ENCODE results near the gene ADCY3. TPM values are rescaled to one million over a fixed set of nuclear protein-coding genes. Genes with fewer than 3 reads are reported as not detected.

ADCY3 gene
- total RNA-seq, 1 experiment from 2014 or later, result 39.5 TPM

DNA sequence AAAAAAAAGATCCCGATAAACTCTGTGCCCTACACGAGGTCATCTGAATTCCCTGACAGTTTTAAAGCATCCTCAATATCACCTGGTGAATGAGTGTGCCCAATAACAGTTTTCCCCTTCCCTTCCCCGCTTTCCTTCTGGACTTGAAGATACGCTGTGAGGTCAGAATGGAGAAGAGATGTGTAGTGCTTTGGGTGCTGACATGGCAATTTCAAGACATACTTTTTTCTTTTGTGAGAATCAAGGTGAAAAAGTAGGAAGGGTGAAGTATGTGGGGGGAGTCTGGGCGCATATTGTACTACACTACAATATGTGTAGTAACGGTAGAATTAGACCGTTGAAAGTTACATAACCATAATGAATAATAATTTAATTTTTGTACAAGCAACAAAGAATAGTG, 30.1 kb upstream of the ADCY3 start:
- H3K4me1 ChIP-seq (ENCODE audit: insufficient read depth, low read length), result no peaks in the 10 kb centered on the region
- Mint-ChIP-seq H3K36me3 (ENCODE audit: insufficient read depth in 1 of 3, low read depth in 3 of 3) (peaks cover 12 to 46% (median 30%) of the 10 kb centered on the region in 3 experiments), H3K27me3 (ENCODE audit: low read depth) (no peaks in the 10 kb centered on the region), H3K27ac (no peak overlapping the region), H3K9me3 (peaks cover 0 to 2% of the 10 kb centered on the region in 2 experiments; a peak in 2 of 5 replicates), H3K4me3 (no peak overlapping the region), H3K4me1 (no peaks in the 10 kb centered on the region)
- no peak overlapping the region for H3K4ac ChIP-seq (ENCODE audit: low read depth, low read length)
- no peaks in the 10 kb centered on the region for H4K20me1 ChIP-seq (ENCODE audit: control insufficient read depth, insufficient read depth, insufficient read length)
- H3K23me2 ChIP-seq (ENCODE audit: insufficient read length, low read depth, low read length, poor library complexity, severe bottlenecking), result no peaks in the 10 kb centered on the region
- TF ChIP-seq, protein P1, sequence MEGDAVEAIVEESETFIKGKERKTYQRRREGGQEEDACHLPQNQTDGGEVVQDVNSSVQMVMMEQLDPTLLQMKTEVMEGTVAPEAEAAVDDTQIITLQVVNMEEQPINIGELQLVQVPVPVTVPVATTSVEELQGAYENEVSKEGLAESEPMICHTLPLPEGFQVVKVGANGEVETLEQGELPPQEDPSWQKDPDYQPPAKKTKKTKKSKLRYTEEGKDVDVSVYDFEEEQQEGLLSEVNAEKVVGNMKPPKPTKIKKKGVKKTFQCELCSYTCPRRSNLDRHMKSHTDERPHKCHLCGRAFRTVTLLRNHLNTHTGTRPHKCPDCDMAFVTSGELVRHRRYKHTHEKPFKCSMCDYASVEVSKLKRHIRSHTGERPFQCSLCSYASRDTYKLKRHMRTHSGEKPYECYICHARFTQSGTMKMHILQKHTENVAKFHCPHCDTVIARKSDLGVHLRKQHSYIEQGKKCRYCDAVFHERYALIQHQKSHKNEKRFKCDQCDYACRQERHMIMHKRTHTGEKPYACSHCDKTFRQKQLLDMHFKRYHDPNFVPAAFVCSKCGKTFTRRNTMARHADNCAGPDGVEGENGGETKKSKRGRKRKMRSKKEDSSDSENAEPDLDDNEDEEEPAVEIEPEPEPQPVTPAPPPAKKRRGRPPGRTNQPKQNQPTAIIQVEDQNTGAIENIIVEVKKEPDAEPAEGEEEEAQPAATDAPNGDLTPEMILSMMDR (conservative IDR thresholded peaks at IDR 0.05), result no peak
- no peak overlapping the region for H4K91ac ChIP-seq (ENCODE audit: insufficient read length, low read depth, low read length)
- H3K4me2 ChIP-seq (ENCODE audit: insufficient read depth, insufficient read length, low read length), result no peak overlapping the region
- H3K27ac ChIP-seq (ENCODE audit: insufficient read length, low read depth, low read length), result no peak overlapping the region
- H3K27me3 ChIP-seq (ENCODE audit: insufficient read depth, low read length), result no peaks in the 10 kb centered on the region
- no peak overlapping the region for H4K8ac ChIP-seq (replicated peaks; ENCODE audit: insufficient read length, low read depth, low read length)
- H3T11ph ChIP-seq (ENCODE audit: low read length), result no peak overlapping the region
- no peaks in the 10 kb centered on the region for H3K79me1 ChIP-seq (ENCODE audit: insufficient read depth, low read depth, low read length, poor library complexity, severe bottlenecking)
- H3K56ac ChIP-seq (ENCODE audit: insufficient read length, low read depth, low read length), result no peak overlapping the region
- H3K9me3 ChIP-seq (ENCODE audit: control insufficient read depth, low read depth, low read length), result no peaks in the 10 kb centered on the region
- no peak overlapping the region for H4K5ac ChIP-seq (ENCODE audit: insufficient read length, low read depth, low read length)
- DNase-seq, result no peak
- no peak overlapping the region for H2BK15ac ChIP-seq (ENCODE audit: low read depth, low read length)
- H2BK20ac ChIP-seq (ENCODE audit: low read depth, low read length, poor library complexity, severe bottlenecking), result no peak overlapping the region
- H2BK120ac ChIP-seq (ENCODE audit: low read depth, low read length, poor library complexity, severe bottlenecking), result no peak overlapping the region
- no peak overlapping the region for H3K18ac ChIP-seq (ENCODE audit: insufficient read length, low read depth, low read length)
- H2AK5ac ChIP-seq (ENCODE audit: insufficient read length, low read length), result no peak overlapping the region
- H2AFZ ChIP-seq (ENCODE audit: low read length), result no peak overlapping the region
- H3K79me2 ChIP-seq (ENCODE audit: insufficient read depth, low read length), result no peaks in the 10 kb centered on the region
- no peak overlapping the region for H3K14ac ChIP-seq (ENCODE audit: insufficient read depth, low read length)
- no peak overlapping the region for H3K23ac ChIP-seq (ENCODE audit: insufficient read length, low read depth, low read length)
- WGBS (ENCODE audit: extremely low coverage, insufficient read length, low lambda C conversion rate), result no CpG with 5 or more reads among the region's 7 CpGs
- H2BK12ac ChIP-seq (ENCODE audit: insufficient read length, low read depth, low read length), result no peak overlapping the region
- H3K9ac ChIP-seq (ENCODE audit: extremely low read depth, insufficient read length, low read length), result no peak overlapping the region
- H2BK5ac ChIP-seq (ENCODE audit: insufficient read length, low read length), result no peak overlapping the region

Data from H9 (cell line).